GM12878 (cell line): ENCODE measurements around the gene AKT3. TPM values are rescaled to one million over a fixed set of nuclear protein-coding genes. Genes with fewer than 3 reads are reported as not detected.

Experiments
- ATAC-seq: fragments of 200-7000 bp; cut with Tn5 transposase; 3 replicates; pipeline ENCODE4 v1.9.1; 2020; ENCODE audit warnings: mild to moderate bottlenecking, moderate library complexity
- BruUV-seq: library from RNA; stranded (reverse); fragments of 400-500 nt; replicated peaks from 2 replicates; lab custom pipeline; 2021; lab: Mats Ljungman, UMichigan
- CTCF ChIA-PET: fragments of 300-600 bp; sonication (Branson Sonifier 250); formaldehyde crosslinking; extraction: SDS; loops from one replicate; lab custom pipeline; 2021; ENCODE audit warnings: inconsistent platforms; lab: Yijun Ruan, JAX
- POLR2A ChIA-PET: fragments of 350-600 bp; formaldehyde crosslinking; extraction: SDS; loops from one replicate; lab custom pipeline; 2021; ENCODE audit warnings: inconsistent platforms; lab: Charles Lee
- RAD21 ChIA-PET: fragments of 300-600 bp; sonication (Branson Sonifier 250); formaldehyde crosslinking; loops from one replicate; lab custom pipeline; 2023; ENCODE audit warnings: antibody characterized with exemption; ENCODE audit not compliant: unreplicated experiment; lab: Charles Lee
- SMC1A ChIA-PET: fragments of 300-600 bp; sonication (Branson Sonifier 250); formaldehyde crosslinking; loops from one replicate; lab custom pipeline; 2023; ENCODE audit not compliant: unreplicated experiment, uncharacterized antibody; lab: Charles Lee
- DNase-seq: peaks from one replicate; pipeline ENCODE4 v3.0.0-alpha.2; 2011; ENCODE audit warnings: low read depth, low spot score
- FAIRE-seq: peaks from 3 replicates; lab custom pipeline; 2011; peaks lifted over from hg19 to GRCh38; lab: Jason Lieb, UNC
- H2AFZ ChIP-seq: 2 replicates; pipeline ENCODE4 v1.6.0; 2011; ENCODE audit warnings: low read depth, low read length, control low read depth; ENCODE audit not compliant: control insufficient read depth
- H3K27ac ChIP-seq: 2 replicates; pipeline ENCODE4 v1.5.1; 2011; ENCODE audit warnings: control low read depth; ENCODE audit not compliant: control insufficient read depth, insufficient read depth
- H3K27me3 ChIP-seq, 2 experiments: replicated peaks in 1 of 2; 2 replicates each; pipeline versions ENCODE4 v1.6.0 to v1.6.1; 2011; ENCODE audit warnings: low read length in 1 of 2; ENCODE audit not compliant: control insufficient read depth in 2 of 2, insufficient read depth in 2 of 2
- H3K36me3 ChIP-seq, 2 experiments: 2 replicates each; pipeline ENCODE4 v1.5.1; 2011; ENCODE audit warnings: low read length in 1 of 2; ENCODE audit not compliant: control insufficient read depth in 2 of 2, insufficient read depth in 2 of 2
- H3K4me1 ChIP-seq: 2 replicates; pipeline ENCODE4 v1.6.1; 2011; ENCODE audit warnings: mild to moderate bottlenecking, low read length, moderate library complexity, mixed read lengths; ENCODE audit not compliant: control insufficient read depth, insufficient read depth
- H3K4me2 ChIP-seq: 2 replicates; pipeline ENCODE4 v1.6.0; 2011; ENCODE audit warnings: control low read depth; ENCODE audit not compliant: control insufficient read depth, insufficient read depth
- H3K4me3 ChIP-seq: fragments of 200-600 bp; sonication (generic); 2 replicates; pipeline ENCODE4 v1.5.1; 2016
- H3K79me2 ChIP-seq: 2 replicates; pipeline ENCODE4 v1.6.0; 2011; ENCODE audit warnings: low read length; ENCODE audit not compliant: control insufficient read depth, insufficient read depth
- H3K9ac ChIP-seq: 2 replicates; pipeline ENCODE4 v1.8.0; 2011; ENCODE audit warnings: low read length, control low read depth, mixed read lengths; ENCODE audit not compliant: control insufficient read depth, insufficient read depth
- H3K9me3 ChIP-seq: replicated peaks from 3 replicates; pipeline ENCODE4 v1.5.1; 2011; ENCODE audit warnings: mild to moderate bottlenecking, low read length; ENCODE audit not compliant: control insufficient read depth, insufficient read depth
- H4K20me1 ChIP-seq: 2 replicates; pipeline ENCODE4 v1.6.0; 2011; ENCODE audit not compliant: control insufficient read depth, insufficient read depth
- BACH1 ChIP-seq: fragments of 450-650 bp; IDR thresholded peaks from 2 replicates; pipeline ENCODE4 v1.6.1; 2017; ENCODE audit warnings: mild to moderate bottlenecking, borderline replicate concordance
- CUX1 ChIP-seq: IDR thresholded peaks from 2 replicates; pipeline ENCODE4 v1.6.1; 2012; ENCODE audit warnings: improper control_type of control experiment, low read depth, low read length; ENCODE audit not compliant: insufficient replicate concordance
- NR2C2 ChIP-seq: IDR thresholded peaks from 2 replicates; pipeline ENCODE4 v1.6.1; 2011; ENCODE audit warnings: borderline replicate concordance, low read depth; ENCODE audit not compliant: control insufficient read depth, insufficient read length
- SMARCA5 ChIP-seq: fragments of 450-650 bp; IDR thresholded peaks from 2 replicates; pipeline ENCODE4 v1.6.1; 2017; ENCODE audit warnings: mild to moderate bottlenecking
- USF1 ChIP-seq: IDR thresholded peaks from 2 replicates; pipeline ENCODE4 v1.6.1; 2011; ENCODE audit warnings: borderline replicate concordance, low read depth, mild to moderate bottlenecking, moderate library complexity, mixed read lengths, low read length; ENCODE audit not compliant: insufficient read depth; ENCODE audit errors: extremely low read length
- WGBS: methylation state at CpG from one replicate; pipeline ENCODE4 v1.1.6; 2016; ENCODE audit warnings: low lambda C conversion rate; ENCODE audit not compliant: insufficient replicate concordance, insufficient coverage; ENCODE audit errors: missing lambda C conversion rate; 5-methylcytosine and 5-hydroxymethylcytosine counted together
- in situ Hi-C: fragments of 300-500 bp; cut with MboI; formaldehyde crosslinking; loops from 9 replicates; pipeline ENCODE4 v1.14.3; 2018; ENCODE audit warnings: mixed read lengths
- intact Hi-C: fragments of 100-400 bp; cut with micrococcal nuclease; formaldehyde crosslinking; loops from one replicate; pipeline ENCODE4 v1.14.2; 2022; ENCODE audit not compliant: unreplicated experiment
- polyA plus RNA-seq, 11 experiments: library from polyadenylated mRNA; depleted of rRNA in 4 of 11; unstranded in 6 of 11; stranded (reverse) in 5 of 11; fragments of >200 nt; fragmentation: Nextera tagmentation in 4 of 11; fragmentation: Illumina TruSeq in 1 of 11; extraction: Ambion mirVana in 4 of 11; extraction: Trizol in 1 of 11; gene quantifications; 1 replicate in 1 of 11; 2 replicates in 10 of 11; pipeline versions ENCODE4 v1.2.1 to v1.2.3, GENCODE V29; 2011 to 2016; ENCODE audit warnings: inconsistent platforms in 2 of 11, missing spikeins in 2 of 11, low read depth in 1 of 11
- total RNA-seq, 4 experiments: library from RNA; depleted of rRNA in 3 of 4; stranded (reverse); fragments of >200 nt in 3 of 4; fragmentation: Illumina TruSeq in 1 of 4; extraction: Trizol in 1 of 4; gene quantifications; 2 replicates each; pipeline versions ENCODE4 v1.2.1 to v1.2.3, GENCODE V29; 2013 to 2021

Gene AKT3
- total and polyA plus RNA-seq, 10 of the 15 experiments (the other 5 are each of a cell fraction or from before 2014, with no cell fraction given), result 0.03 to 0.56 (median 0.19) TPM

- no peak for TF ChIP-seq CUX1
- no peak for TF ChIP-seq SMARCA5
- TF ChIP-seq BACH1, result no peak
- no peak for TF ChIP-seq NR2C2
- TF ChIP-seq, all 136 proteins: peak for 0
These were observed 288.3 kb downstream of the AKT3 start (continued) for GRCh38 chr1:243561588-243562319.

GRCh38 chr1:243559575-243560162 lies 290.4 kb downstream of the AKT3 start:
- no peaks in the 10 kb centered on the region for H3K4me1 ChIP-seq
- CTCF ChIA-PET, result no interaction called here
- BruUV-seq, result no TSS peak
- SMC1A ChIA-PET, result interaction anchor here (2.1 kb wide), 1 partner anchor 12 kb away, joined by 9 read pairs; no protein-coding TSS in a partner anchor
- H3K79me2 ChIP-seq, result no peaks in the 10 kb centered on the region
- peaks cover 0 to 2% of the 10 kb centered on the region in 2 experiments; a peak in 1 of 4 replicates for H3K36me3 ChIP-seq
- POLR2A ChIA-PET, result no interaction called here
- no peak overlapping the region for H2AFZ ChIP-seq
- TF ChIP-seq USF1, result no peak
- intact Hi-C loops, result no loop called here
- DNase-seq (no peak), ATAC-seq (no peak), FAIRE-seq (no peak)
- no peaks in the 10 kb centered on the region for H3K27me3 ChIP-seq
- no peak overlapping the region for H3K4me2 ChIP-seq
- in situ Hi-C loops, result no loop called here
- WGBS, result 78% methylated on average over 7 of the region's 7 CpGs
- no peaks in the 10 kb centered on the region; the same call in none of the 3 replicates for H3K9me3 ChIP-seq
- no peaks in the 10 kb centered on the region for H4K20me1 ChIP-seq
- no peak overlapping the region for H3K9ac ChIP-seq
- no peak overlapping the region for H3K4me3 ChIP-seq
- RAD21 ChIA-PET, result no interaction called here
- H3K27ac ChIP-seq, result no peak overlapping the region
